Measurements from ENCODE around the gene PSMB3.

The PSMB3 gene

GRCh38 chr17:38752308-38753070 is at the start of gene PSMB3:
TSS of gene PSMB3 (plus strand) at chr17:38752741. CDS start at chr17:38752827, 86 bp downstream.
- no peaks in the 10 kb centered on the region for H3K27me3 ChIP-seq (replicated peaks; ENCODE audit: control insufficient read depth, insufficient read depth, low read length)
- H3K4me1 ChIP-seq (ENCODE audit: control insufficient read depth, insufficient read depth, low read length) = peaks cover 37% of the 10 kb centered on the region
- H3K4me3 ChIP-seq (ENCODE audit: low read length) = peak within 1 kb of the TSS; percentile 97
- H3K36me3 ChIP-seq (ENCODE audit: control insufficient read depth, insufficient read depth, low read length, severe bottlenecking) = peaks cover 25% of the 10 kb centered on the region
- DNase-seq (ENCODE audit: low read depth) = peak; percentile 99
- no peaks in the 10 kb centered on the region for H3K9me3 ChIP-seq (ENCODE audit: control insufficient read depth, low read length)
- H3K9ac ChIP-seq (ENCODE audit: low read length) = peak within 1 kb of the TSS; percentile 99

- DNase-seq (ENCODE audit: low read depth) = no peak
- Histone ChIP-seq H3K36me3 (ENCODE audit: control insufficient read depth, insufficient read depth, low read length, severe bottlenecking) (peaks cover 6% of the 10 kb centered on the region), H3K4me3 (ENCODE audit: low read length) (peak overlapping the region; percentile 91), H3K9ac (ENCODE audit: low read length) (peak overlapping the region; percentile 96), H3K27me3 (replicated peaks; ENCODE audit: control insufficient read depth, insufficient read depth, low read length) (no peaks in the 10 kb centered on the region), H3K9me3 (ENCODE audit: control insufficient read depth, low read length) (no peaks in the 10 kb centered on the region), H3K4me1 (ENCODE audit: control insufficient read depth, insufficient read depth, low read length) (peaks cover 34% of the 10 kb centered on the region)
Measured at GRCh38 chr17:38702916-38703741, 49.4 kb upstream of the PSMB3 start.

GRCh38 chr17:38703742-38704605 is 48.6 kb upstream of the PSMB3 start:
- peaks cover 34% of the 10 kb centered on the region for H3K4me1 ChIP-seq (ENCODE audit: control insufficient read depth, insufficient read depth, low read length)
- H3K9ac ChIP-seq (ENCODE audit: low read length) = peak overlapping the region; percentile 96
- peak; percentile 48 for DNase-seq (ENCODE audit: low read depth)
- H3K9me3 ChIP-seq (ENCODE audit: control insufficient read depth, low read length) = no peaks in the 10 kb centered on the region
- peaks cover 6% of the 10 kb centered on the region for H3K36me3 ChIP-seq (ENCODE audit: control insufficient read depth, insufficient read depth, low read length, severe bottlenecking)
- peak overlapping the region; percentile 91 for H3K4me3 ChIP-seq (ENCODE audit: low read length)
- no peaks in the 10 kb centered on the region for H3K27me3 ChIP-seq (replicated peaks; ENCODE audit: control insufficient read depth, insufficient read depth, low read length)

- no peaks in the 10 kb centered on the region for H3K27me3 ChIP-seq (replicated peaks; ENCODE audit: control insufficient read depth, insufficient read depth, low read length)
- peaks cover 13% of the 10 kb centered on the region for H3K36me3 ChIP-seq (ENCODE audit: control insufficient read depth, insufficient read depth, low read length, severe bottlenecking)
- DNase-seq (ENCODE audit: low read depth) = peak; percentile 90
- H3K9ac ChIP-seq (ENCODE audit: low read length) = peak within 1 kb of the TSS; percentile 96
- H3K9me3 ChIP-seq (ENCODE audit: control insufficient read depth, low read length) = no peaks in the 10 kb centered on the region
- peaks cover 34% of the 10 kb centered on the region for H3K4me1 ChIP-seq (ENCODE audit: control insufficient read depth, insufficient read depth, low read length)
- H3K4me3 ChIP-seq (ENCODE audit: low read length) = peak within 1 kb of the TSS; percentile 91
Measured at GRCh38 chr17:38704606-38705522, 47.7 kb upstream of the PSMB3 start, which contains the start of gene MLLT6. TSS of gene MLLT6 (plus strand) at chr17:38705273. CDS start at chr17:38705633, 360 bp downstream.

- H3K27me3 ChIP-seq (replicated peaks; ENCODE audit: control insufficient read depth, insufficient read depth, low read length) = no peaks in the 10 kb centered on the region
- no peak for DNase-seq (ENCODE audit: low read depth)
- H3K9ac ChIP-seq (ENCODE audit: low read length) = peak overlapping the region; percentile 81
Measured at GRCh38 chr17:38705523-38705802, 47.1 kb upstream of the PSMB3 start.

GRCh38 chr17:38705803-38706504 is 46.6 kb upstream of the PSMB3 start:
- peak overlapping the region; percentile 90 for H3K4me3 ChIP-seq (ENCODE audit: low read length)
- H3K4me1 ChIP-seq (ENCODE audit: control insufficient read depth, insufficient read depth, low read length) = peaks cover 34% of the 10 kb centered on the region
- DNase-seq (ENCODE audit: low read depth) = peak; percentile 56
- peak overlapping the region; percentile 81 for H3K9ac ChIP-seq (ENCODE audit: low read length)
- no peaks in the 10 kb centered on the region for H3K27me3 ChIP-seq (replicated peaks; ENCODE audit: control insufficient read depth, insufficient read depth, low read length)
- no peaks in the 10 kb centered on the region for H3K9me3 ChIP-seq (ENCODE audit: control insufficient read depth, low read length)
- peaks cover 16% of the 10 kb centered on the region for H3K36me3 ChIP-seq (ENCODE audit: control insufficient read depth, insufficient read depth, low read length, severe bottlenecking)

More at GRCh38 chr17:38705523-38705802, 47.1 kb upstream of the PSMB3 start:
- Histone ChIP-seq H3K4me1 (ENCODE audit: control insufficient read depth, insufficient read depth, low read length) (peaks cover 34% of the 10 kb centered on the region), H3K36me3 (ENCODE audit: control insufficient read depth, insufficient read depth, low read length, severe bottlenecking) (peaks cover 16% of the 10 kb centered on the region), H3K4me3 (ENCODE audit: low read length) (peak overlapping the region; percentile 90), H3K9me3 (ENCODE audit: control insufficient read depth, low read length) (no peaks in the 10 kb centered on the region)

- H3K9ac ChIP-seq (ENCODE audit: low read length) = peak overlapping the region; percentile 81
- H3K9me3 ChIP-seq (ENCODE audit: control insufficient read depth, low read length) = no peaks in the 10 kb centered on the region
- DNase-seq (ENCODE audit: low read depth) = peak; percentile 28
- H3K36me3 ChIP-seq (ENCODE audit: control insufficient read depth, insufficient read depth, low read length, severe bottlenecking) = peaks cover 21% of the 10 kb centered on the region
- H3K4me3 ChIP-seq (ENCODE audit: low read length) = peak overlapping the region; percentile 90
- no peaks in the 10 kb centered on the region for H3K27me3 ChIP-seq (replicated peaks; ENCODE audit: control insufficient read depth, insufficient read depth, low read length)
- peaks cover 27% of the 10 kb centered on the region for H3K4me1 ChIP-seq (ENCODE audit: control insufficient read depth, insufficient read depth, low read length)
Measured at GRCh38 chr17:38706505-38707216, 45.9 kb upstream of the PSMB3 start.

- Histone ChIP-seq H3K27me3 (replicated peaks; ENCODE audit: control insufficient read depth, insufficient read depth, low read length) (no peaks in the 10 kb centered on the region), H3K36me3 (ENCODE audit: control insufficient read depth, insufficient read depth, low read length, severe bottlenecking) (peaks cover 31% of the 10 kb centered on the region), H3K4me3 (ENCODE audit: low read length) (no peak overlapping the region), H3K4me1 (ENCODE audit: control insufficient read depth, insufficient read depth, low read length) (peaks cover 22% of the 10 kb centered on the region), H3K9me3 (ENCODE audit: control insufficient read depth, low read length) (no peaks in the 10 kb centered on the region), H3K9ac (ENCODE audit: low read length) (no peak overlapping the region)
- DNase-seq (ENCODE audit: low read depth) = no peak
Measured at GRCh38 chr17:38707678-38708351, 44.7 kb upstream of the PSMB3 start.

- DNase-seq (ENCODE audit: low read depth) = no peak
- H3K36me3 ChIP-seq (ENCODE audit: control insufficient read depth, insufficient read depth, low read length, severe bottlenecking) = peaks cover 44% of the 10 kb centered on the region
Measured at GRCh38 chr17:38709104-38709820, 43.3 kb upstream of the PSMB3 start.

More at GRCh38 chr17:38709104-38709820, 43.3 kb upstream of the PSMB3 start:
- Histone ChIP-seq H3K4me3 (ENCODE audit: low read length) (no peak overlapping the region), H3K9ac (ENCODE audit: low read length) (no peak overlapping the region), H3K27me3 (replicated peaks; ENCODE audit: control insufficient read depth, insufficient read depth, low read length) (no peaks in the 10 kb centered on the region), H3K9me3 (ENCODE audit: control insufficient read depth, low read length) (no peaks in the 10 kb centered on the region), H3K4me1 (ENCODE audit: control insufficient read depth, insufficient read depth, low read length) (peaks cover 10% of the 10 kb centered on the region)
